GM19240 (cell line): Measurements from ENCODE around the gene MBLAC1.
A peak's percentile ranks its signal among the peaks of the same experiment; 100 is the strongest.

Experiments
- DNase-seq: peaks from one replicate; pipeline ENCODE4 v3.0.0; 2011; ENCODE audit warnings: low spot score; ENCODE audit not compliant: insufficient read length

MBLAC1 gene

DNA sequence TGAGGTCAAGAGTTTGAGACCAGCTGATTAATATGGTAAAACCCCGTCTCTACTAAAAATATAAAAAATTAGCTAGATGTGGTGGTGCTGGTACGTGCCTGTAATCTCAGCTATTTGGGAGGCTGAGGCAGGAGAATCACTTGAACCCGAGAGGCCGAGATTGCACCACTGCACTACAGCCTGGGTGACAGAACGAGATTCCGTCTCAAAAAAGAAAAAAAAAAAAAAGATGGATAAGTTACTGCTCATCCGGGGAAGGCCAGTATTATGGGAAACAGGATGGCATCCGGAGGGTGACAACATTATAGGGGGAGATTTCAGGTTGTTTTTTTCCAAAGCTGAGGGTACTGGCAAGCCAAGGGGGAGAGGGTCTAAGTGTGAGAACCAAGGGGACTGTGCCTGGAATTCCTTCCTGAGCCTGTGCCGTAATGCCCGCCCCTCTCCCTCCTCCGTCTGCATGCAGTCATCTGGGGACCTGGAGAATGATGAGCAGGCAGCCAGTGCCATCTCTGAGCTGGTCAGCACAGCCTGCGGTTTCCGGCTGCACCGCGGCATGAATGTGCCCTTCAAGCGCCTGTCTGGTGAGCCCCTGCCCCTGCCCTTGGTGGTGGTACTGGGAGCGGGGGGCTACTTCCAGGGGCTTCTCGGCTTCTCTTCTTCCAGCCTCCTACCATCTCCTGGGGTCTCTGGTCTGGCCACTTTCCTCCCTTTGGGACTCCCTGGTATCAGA is 26.3 kb downstream of the MBLAC1 start:
- no peak for DNase-seq

DNA sequence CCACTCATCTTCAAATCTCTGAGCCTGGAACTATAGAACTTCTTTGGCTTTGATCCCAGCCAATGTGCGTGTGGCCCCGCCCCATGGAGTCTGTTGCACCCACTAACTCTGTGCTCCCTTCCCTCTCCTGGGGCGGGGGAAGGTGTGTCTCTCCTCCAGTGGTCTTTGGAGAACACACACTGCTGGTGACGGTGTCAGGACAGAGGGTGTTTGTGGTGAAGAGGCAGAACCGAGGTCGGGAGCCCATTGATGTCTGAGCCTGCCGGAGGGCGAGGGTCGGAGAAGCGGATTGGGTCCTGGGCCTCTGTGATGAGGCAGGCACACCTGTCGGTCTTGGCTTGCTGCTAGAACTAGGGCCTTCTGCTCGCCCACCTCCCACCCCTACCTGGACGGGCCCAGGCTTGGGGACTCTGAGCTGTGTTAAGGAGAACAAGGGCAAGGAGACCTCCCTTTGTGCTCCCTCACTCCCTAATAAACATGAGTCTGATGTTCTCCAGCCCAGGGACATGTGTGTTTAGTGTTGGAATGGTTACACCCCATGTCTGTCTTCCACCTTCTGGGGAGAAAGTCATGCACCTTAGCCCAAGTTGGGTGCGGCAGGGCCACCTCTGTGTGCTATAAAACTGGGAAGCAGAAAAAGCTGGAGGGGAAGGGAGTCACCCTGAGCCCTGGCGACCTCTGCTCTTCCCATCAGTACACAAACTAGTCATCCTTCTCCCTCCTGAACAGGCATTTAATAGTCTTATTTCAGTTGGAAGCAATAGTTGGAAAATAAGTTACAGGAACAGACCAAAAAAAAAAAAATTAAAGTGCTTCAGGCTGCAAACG is 27.2 kb downstream of the MBLAC1 start:
- DNase-seq: no peak

DNA sequence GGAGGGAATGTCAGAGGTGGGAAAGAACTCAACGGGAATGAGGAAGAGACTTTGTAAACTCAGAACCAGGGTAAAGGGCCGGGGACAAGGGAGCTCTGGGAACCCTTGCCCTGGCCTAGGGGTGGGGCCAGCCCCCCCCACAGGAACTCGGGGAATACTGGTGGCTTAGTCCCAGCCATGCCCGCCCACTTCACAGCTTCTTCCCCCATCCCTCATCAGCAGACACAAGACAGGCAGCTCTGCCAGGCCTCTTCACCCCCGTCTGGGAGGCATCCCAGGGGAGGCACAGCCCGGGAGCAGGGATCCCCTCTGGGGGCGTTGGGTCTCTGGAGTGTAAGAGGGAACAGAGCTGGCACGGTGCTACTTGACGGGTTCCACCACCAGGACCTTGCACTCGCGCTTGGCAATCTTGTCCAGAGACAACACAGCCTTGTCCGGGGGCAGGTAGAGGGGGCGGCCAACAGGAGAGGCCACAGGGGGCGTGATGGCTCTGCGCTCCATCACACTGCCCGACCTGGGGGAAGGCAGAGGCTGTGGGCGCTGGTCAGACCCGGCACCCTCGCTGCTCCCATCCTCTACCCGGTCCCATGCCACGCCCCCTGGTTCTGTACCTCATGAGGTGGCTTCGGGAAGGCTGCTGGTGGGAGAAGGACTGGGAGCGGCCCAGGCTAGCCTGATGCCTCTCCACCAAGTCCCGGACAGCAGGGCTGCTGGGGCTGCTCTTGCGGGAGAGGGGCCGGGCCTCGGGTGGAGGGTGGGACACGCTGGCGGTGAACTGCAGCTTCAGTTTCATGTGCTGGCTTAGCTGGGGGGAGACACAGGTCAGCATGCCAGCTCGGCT is 28.1 kb downstream of the MBLAC1 start:
- no peak for DNase-seq

- DNase-seq: no peak
Measured at GRCh38 chr7:100155553-100156317, 29.0 kb downstream of the MBLAC1 start.

DNA sequence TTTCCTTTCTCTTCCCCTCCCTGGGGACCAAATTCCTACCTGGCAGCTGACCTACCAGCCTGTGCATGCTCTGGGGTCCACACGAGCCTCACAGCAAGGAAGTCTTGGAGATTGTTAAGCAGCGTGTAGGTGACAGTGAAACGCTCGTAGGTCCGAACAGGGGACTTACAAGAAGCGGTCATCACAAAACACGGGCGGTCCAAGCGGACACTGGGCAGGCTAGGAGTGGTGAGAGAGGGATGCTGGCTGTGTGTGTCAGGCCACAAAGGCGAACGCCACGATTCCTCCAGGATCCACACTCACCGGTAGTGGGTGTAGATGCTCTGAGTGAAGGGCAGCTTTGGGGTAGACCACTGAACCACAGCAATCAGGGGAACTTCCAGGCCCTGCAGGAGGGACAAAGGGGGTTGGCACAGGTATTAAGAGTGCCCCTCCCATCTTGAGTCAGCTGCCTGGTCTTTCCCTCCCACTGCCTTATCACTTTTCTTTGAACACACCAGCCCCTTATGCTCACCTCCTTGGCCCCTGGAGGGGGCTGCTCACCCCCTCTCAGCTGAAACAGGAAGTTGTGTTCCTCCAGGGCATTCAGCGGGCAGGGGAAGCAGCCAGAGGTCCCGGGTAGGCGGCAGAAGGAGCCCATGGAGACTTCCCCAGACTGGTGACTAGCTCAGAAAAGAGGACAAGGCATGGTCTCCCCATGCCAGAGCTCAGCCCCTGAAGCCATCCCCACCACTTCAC is 29.7 kb downstream of the MBLAC1 start:
- no peak for DNase-seq

GRCh38 chr7:100157069-100157333 is 30.2 kb downstream of the MBLAC1 start:
- DNase-seq: no peak

- no peak for DNase-seq
Measured at GRCh38 chr7:100157334-100158228, 30.8 kb downstream of the MBLAC1 start.

DNA sequence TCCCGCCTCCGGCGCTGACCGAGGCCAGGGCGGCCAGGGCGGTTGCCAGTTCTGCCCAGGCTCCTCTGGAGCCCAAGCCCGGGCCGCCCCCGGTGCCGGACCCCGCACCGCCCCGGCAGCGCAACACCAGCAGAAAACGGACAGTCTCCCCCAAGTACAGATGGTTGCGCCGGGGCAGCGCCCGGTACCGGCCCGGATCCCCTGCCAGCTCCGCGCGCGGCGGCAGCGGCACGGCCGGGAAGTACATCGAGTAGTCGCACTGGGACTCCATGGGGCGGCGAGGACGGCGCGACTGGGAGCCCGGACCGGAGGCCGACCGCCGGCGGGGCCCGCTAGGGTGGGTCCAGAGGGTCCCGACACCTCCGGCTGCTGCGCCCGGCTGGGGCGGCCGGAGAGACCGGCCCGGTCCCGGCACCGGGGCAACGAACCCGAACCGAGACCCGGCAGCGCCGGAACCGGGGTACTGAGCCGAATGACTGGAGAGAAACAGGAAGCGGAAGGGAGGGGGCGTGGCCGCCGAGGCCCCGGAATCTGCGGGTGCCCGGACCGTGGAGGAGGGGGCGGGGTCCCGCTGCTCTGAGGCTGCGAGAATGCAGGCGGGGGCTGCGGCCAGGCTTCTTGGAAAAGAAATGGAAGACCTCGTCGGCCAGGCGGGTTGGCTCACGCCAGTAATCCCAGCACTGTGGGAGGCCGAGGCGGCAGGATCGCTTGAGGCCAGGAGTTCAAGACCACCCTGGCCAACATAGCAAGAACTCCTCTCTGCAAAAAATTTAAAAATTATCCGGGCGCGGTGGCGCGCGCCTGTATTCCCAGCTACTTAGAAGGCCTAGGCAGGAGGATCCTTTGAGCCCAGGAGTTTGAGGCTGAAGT is 31.7 kb downstream of the MBLAC1 start, which contains the start of gene TRAPPC14:
TSS of gene TRAPPC14 (minus strand) at position 495 of the 870 bp plus-strand sequence. CDS start at position 271, 224 bp downstream.
- DNase-seq: peak; percentile 90

- no peak for DNase-seq
Measured at GRCh38 chr7:100159099-100159623, 32.4 kb downstream of the MBLAC1 start.

GRCh38 chr7:100160067-100160466 is 33.3 kb downstream of the MBLAC1 start:
- DNase-seq: no peak

DNA sequence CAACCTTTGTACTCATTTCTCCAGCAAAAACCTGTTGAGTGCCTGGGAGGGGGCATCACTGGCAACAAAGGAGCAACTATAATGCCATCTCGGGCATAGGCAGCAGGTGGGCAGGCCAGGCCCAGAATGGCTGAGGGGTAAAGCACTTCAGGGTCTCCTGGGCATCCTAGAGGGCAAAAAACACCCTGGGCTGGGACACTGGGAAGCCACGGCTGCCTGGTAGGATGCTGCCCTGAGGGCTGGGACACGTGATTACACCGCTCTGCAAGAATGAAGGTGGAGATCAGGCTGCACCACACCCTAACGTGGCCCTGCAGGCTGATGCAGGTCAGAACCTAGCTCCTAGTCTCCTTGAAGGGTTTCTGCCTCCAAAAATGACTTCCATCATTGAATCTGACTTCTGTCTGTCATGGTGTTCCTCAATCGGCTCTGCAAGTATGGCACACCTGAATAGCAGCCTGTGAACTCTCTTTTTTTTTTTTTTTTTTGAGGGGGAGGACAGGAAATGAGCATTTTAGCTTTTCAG is 36.3 kb downstream of the MBLAC1 start:
- DNase-seq: no peak

- no peak for DNase-seq
Measured at GRCh38 chr7:100163871-100164270, 37.1 kb downstream of the MBLAC1 start.

DNA sequence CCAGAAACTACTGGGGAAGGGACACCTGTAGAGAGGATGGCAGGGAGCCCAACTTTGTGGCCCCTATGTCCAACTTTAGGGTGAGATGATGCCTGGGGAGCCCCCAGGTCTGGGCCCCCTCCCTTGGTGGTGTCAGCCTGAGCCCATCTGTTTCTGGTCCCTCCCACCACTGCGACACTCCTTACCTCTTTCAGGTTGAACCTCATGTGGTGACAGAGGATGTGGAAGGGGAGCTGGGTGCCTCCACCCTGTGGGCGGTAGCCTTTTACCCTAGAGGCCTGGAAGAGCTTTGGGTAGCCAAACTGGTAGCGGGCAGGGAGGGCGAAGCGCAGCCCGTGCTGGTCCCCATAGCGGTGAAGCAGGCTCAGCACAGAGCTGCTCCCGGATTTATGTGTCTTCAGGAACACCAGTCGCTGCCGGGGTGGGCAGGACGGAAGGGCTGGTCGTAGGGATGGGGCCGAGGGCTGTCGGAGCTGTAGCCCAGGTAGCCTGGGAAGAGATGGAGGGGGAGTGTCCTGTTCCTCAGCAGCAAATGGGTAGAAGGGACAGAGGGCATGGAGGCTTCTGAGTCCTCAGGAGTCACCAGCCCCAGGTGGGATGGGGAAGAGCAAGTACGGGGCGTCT is 39.7 kb downstream of the MBLAC1 start:
- no peak for DNase-seq

- no peak for DNase-seq
Measured at GRCh38 chr7:100166970-100167911, 40.5 kb downstream of the MBLAC1 start.

- no peak for DNase-seq
Measured at GRCh38 chr7:100167912-100168323, 41.2 kb downstream of the MBLAC1 start.

DNA sequence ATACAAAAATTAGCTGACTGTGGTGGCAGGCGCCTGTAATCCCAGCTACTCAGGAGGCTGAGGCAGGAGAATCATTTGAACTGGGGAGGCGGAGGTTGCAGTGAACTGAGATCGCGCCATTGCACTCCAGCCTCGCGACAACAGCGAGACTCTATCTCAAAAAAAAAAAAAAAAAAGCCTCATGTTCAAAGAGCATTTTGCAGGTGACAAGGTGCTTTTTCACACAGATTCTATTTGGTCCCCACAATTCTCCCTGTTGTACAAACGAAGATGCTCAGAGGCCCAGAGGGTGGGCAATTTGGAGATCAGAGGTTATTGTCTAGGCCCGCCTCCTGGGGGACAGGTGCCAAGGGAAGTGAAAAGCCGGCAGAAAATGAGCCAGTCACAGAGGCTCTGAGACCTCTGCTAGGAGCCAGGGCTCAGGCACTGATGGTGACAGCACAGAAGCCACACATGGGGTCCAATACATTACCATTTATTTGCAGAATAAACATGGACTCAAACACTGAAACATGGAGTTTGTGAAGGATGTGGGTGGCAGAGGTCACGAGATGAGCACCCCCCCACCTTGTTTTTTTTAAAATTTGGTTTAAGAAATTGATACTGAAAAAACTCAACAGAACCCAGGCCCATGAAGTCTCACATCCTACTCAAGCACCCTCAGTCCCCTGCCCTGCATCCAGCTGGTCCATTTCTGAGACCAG is 42.5 kb downstream of the MBLAC1 start:
- DNase-seq: no peak
